Activated gamma-delta T cell treated with anti-CD3 and anti-CD28 coated beads, Interleukin-2, amount 50 U/mL, for 16 hours (primary cell): ENCODE results near the gene XAGE1B.
"Not testable (repeated sequence)": the region's sequence is repeated elsewhere in the genome, so short reads cannot be mapped to it uniquely, and the experiment has no call there.

Experiments used
- DNase-seq: peaks from one replicate; pipeline ENCODE4 v3.0.0-alpha.2; 2020; ENCODE audit warnings: low read depth

XAGE1B gene

GRCh38 chrX:52516987-52517325 is at the start of gene XAGE1B:
TSS of gene XAGE1B (minus strand) at chrX:52517063. CDS start at chrX:52515527, 1,536 bp downstream.
- DNase-seq = not testable (repeated sequence)

GRCh38 chrX:52563105-52563504 is 46.2 kb upstream of the XAGE1B start:
- no peak for DNase-seq

GRCh38 chrX:52558140-52558539 is 41.3 kb upstream of the XAGE1B start:
- no peak for DNase-seq

GRCh38 chrX:52556741-52557140 is 39.9 kb upstream of the XAGE1B start:
- no peak for DNase-seq

GRCh38 chrX:52553995-52554642 is 37.3 kb upstream of the XAGE1B start:
- DNase-seq = no peak

GRCh38 chrX:52548769-52549168 is 31.9 kb upstream of the XAGE1B start:
- DNase-seq = not testable (repeated sequence)

- DNase-seq = no peak
Observed at GRCh38 chrX:52544147-52544840, 27.4 kb upstream of the XAGE1B start.

GRCh38 chrX:52542311-52542710 is 25.4 kb upstream of the XAGE1B start:
- no peak for DNase-seq

- DNase-seq = not testable (repeated sequence)
Observed at GRCh38 chrX:52541051-52541450, 24.2 kb upstream of the XAGE1B start.

- not testable (repeated sequence) for DNase-seq
Observed at GRCh38 chrX:52516110-52516986, 515 bp downstream of the XAGE1B start.

- DNase-seq = not testable (repeated sequence)
Observed at GRCh38 chrX:52511126-52511525, 5.7 kb downstream of the XAGE1B start.

GRCh38 chrX:52509916-52510315 is 6.9 kb downstream of the XAGE1B start:
- no peak for DNase-seq

GRCh38 chrX:52507331-52507730 is 9.5 kb downstream of the XAGE1B start:
- no peak for DNase-seq

GRCh38 chrX:52504551-52504950 is 12.3 kb downstream of the XAGE1B start:
- DNase-seq = no peak

GRCh38 chrX:52501362-52501761 is 15.5 kb downstream of the XAGE1B start:
- DNase-seq = not testable (repeated sequence)

- not testable (repeated sequence) for DNase-seq
Observed at GRCh38 chrX:52496419-52496772, 20.5 kb downstream of the XAGE1B start.

- DNase-seq = not testable (repeated sequence)
Observed at GRCh38 chrX:52495545-52496418, 21.1 kb downstream of the XAGE1B start, which contains the start of gene XAGE1A. TSS of gene XAGE1A (plus strand) at chrX:52495808. CDS start at chrX:52497362, 1,554 bp downstream.

- DNase-seq = not testable (repeated sequence)
Observed at GRCh38 chrX:52471301-52471700, 45.6 kb downstream of the XAGE1B start.
